Measurements from ENCODE around the gene PUS1. TPM values are rescaled to one million over a fixed set of nuclear protein-coding genes. Genes with fewer than 3 reads are reported as not detected.
"Not testable (repeated sequence)": the region's sequence is repeated elsewhere in the genome, so short reads cannot be mapped to it uniquely, and the experiment has no call there.

The PUS1 gene
- total RNA-seq = 10 to 100 TPM; 27.8 to 71.4 (median 66.5) TPM
- total RNA-seq (2013) = 21.6 TPM
- 14.6 to 134 (median 28.4) reads per million in 29 experiments for total RNA-seq

DNA sequence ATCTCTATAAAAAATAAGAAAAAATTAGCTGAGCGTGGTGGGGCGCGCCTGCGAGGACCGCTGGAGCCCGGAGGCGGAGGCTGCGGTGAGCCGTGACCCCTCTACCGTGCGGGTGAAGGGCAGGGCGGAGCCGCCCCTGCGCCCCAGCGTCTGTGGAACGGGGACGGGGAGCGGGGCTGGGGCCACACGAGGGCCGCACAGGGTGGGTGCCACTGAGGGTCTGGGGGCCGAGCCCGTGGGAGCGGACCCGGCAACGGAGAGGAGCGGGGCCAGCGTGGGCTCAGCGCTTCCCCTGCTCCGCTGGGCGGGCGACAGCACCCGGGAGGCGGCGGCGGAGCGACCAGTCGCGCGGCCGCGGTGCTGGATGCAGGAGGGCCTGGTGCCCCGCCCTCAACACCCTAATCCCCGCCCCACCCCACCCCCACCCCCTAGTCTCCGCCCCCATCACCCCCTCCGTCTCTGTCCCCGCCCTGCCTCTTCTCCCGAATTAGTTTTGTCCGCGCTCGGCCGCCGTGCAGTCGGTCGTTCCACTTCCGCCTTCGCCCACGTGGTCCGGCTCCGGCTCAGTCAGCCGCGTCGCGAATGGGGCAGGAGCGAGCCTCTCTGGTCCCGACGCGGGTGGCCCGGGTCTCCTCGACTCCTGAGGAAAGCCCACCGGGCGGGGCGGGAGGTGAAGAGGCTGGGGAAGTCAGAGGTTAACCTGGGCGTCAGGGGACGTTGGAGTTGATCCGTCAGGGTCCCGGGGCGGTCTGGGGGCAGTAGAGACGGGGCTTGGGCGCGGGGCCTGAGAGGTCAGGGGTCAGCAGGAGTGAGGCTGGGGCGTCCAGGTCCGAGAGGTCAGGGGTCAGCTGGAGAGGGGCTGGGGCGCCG is at the start of gene PUS1:
PUS1 (plus strand) TSS at position 566 of the 870 bp plus-strand sequence. CDS start 447 bp downstream, outside the sequence.
- DNase-seq = peak; percentile 86 to 96 (median 91)
- under 1% methylated on average over 68 of the region's 84 CpGs for WGBS (ENCODE audit: insufficient coverage)
- Histone ChIP-seq H3K4me3 (ENCODE audit: control insufficient read depth in 1 of 2, extremely low read depth in 1 of 2, low read length in 1 of 2) (peak within 1 kb of the TSS; percentile 74 to 96), H3K27me3 (replicated peaks in 1 of 2; ENCODE audit: control insufficient read depth in 2 of 2, extremely low read depth in 1 of 2, insufficient read depth in 2 of 2, low read length in 1 of 2) (no peaks in the 10 kb centered on the region), H3K27ac (ENCODE audit: low read length) (peak within 1 kb of the TSS; percentile 62), H3K36me3 (ENCODE audit: control insufficient read depth in 2 of 2, extremely low read depth in 1 of 2, insufficient read depth in 1 of 2, low read length in 1 of 2) (peaks cover 11 to 25% of the 10 kb centered on the region in 2 donors), H3K4me1 (ENCODE audit: control insufficient read depth in 1 of 2, extremely low read depth in 1 of 2, insufficient read depth in 2 of 2, low read length in 2 of 2) (peaks cover 4 to 34% of the 10 kb centered on the region in 2 experiments), H3K9me3 (no peaks in the 10 kb centered on the region)
- peak within 1 kb of the TSS; percentile 91 to 99 (median 94) for H3K4me3 Mint-ChIP-seq
- H3K27me3 Mint-ChIP-seq = no peaks in the 10 kb centered on the region
- H3K4me1 Mint-ChIP-seq = peaks cover 18 to 32% (median 19%) of the 10 kb centered on the region in 3 donors
- ChIA-PET POLR2A (interaction anchor here in 1 of 2 donors (0.6 kb wide), 1 partner anchor 208 kb away, joined by 4 read pairs; no protein-coding TSS in a partner anchor), CTCF (interaction anchor here (0.6 kb wide), 3 partner anchors 23 to 63 kb away, joined by 3 to 5 read pairs (median 4); no protein-coding TSS in a partner anchor)
- no peaks in the 10 kb centered on the region for H3K9me3 Mint-ChIP-seq
- H3K27ac Mint-ChIP-seq = peak within 1 kb of the TSS; percentile 87 to 88
- peaks cover 18% of the 10 kb centered on the region for H3K36me3 Mint-ChIP-seq
- peak; percentile 82 to 90 (median 84) for ATAC-seq (replicated peaks in 1 of 4)

DNA sequence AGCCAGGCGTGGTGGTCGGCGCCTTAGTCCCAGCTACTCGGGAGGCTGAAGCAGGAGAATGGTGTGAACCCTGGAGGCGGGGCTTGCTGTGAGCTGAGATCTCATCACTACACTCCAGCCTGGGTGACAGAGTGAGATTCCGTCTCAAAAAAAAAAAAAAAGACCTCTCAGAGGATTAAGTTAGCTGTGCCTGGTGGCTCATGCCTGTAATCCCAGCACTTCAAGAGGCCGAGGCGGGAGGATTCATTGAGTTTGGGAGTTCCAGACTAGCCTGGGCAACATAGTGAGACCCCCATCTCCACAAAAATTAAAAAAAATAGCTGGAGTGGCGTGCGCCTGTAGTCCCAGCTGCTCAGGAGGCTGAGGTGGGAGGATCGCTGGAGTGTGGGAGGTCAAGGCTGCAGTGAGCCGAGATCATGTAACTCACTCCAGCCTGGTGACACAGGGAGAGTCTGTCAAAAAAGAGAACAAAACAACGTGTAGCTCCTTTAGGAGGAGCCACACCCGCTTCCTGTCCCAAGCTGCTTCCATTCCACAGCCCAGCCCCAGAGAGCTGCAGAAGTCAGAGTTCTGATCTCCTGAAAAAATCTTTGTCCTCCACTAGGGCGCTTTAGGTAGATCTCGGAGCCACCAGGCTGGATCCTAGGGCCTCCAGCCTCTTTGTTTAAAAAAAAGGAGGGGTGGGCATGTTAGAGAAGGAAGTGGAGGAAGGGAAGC is 46.1 kb upstream of the PUS1 start:
- Histone ChIP-seq H3K4me1 (ENCODE audit: control insufficient read depth in 1 of 2, extremely low read depth in 1 of 2, insufficient read depth in 2 of 2, low read length in 2 of 2) (no peaks in the 10 kb centered on the region), H3K4me3 (ENCODE audit: control insufficient read depth in 1 of 2, extremely low read depth in 1 of 2, low read length in 1 of 2) (no peak overlapping the region), H3K9me3 (no peaks in the 10 kb centered on the region), H3K27ac (ENCODE audit: low read length) (no peak overlapping the region), H3K36me3 (ENCODE audit: control insufficient read depth in 2 of 2, extremely low read depth in 1 of 2, insufficient read depth in 1 of 2, low read length in 1 of 2) (no peaks in the 10 kb centered on the region), H3K27me3 (replicated peaks in 1 of 2; ENCODE audit: control insufficient read depth in 2 of 2, extremely low read depth in 1 of 2, insufficient read depth in 2 of 2, low read length in 1 of 2) (peaks cover 0 to 21% of the 10 kb centered on the region in 2 experiments)
- no peak for DNase-seq
- Mint-ChIP-seq H3K4me1 (no peaks in the 10 kb centered on the region), H3K9me3 (peaks cover 0 to 7% (median 7%) of the 10 kb centered on the region in 3 donors), H3K36me3 (no peaks in the 10 kb centered on the region), H3K4me3 (no peak overlapping the region), H3K27ac (no peak overlapping the region), H3K27me3 (peaks cover 4 to 10% of the 10 kb centered on the region in 2 donors)
- POLR2A ChIA-PET = interaction anchor here in 1 of 2 donors (0.9 kb wide), 1 partner anchor 101 kb away, joined by 3 read pairs; no protein-coding TSS in a partner anchor
- ATAC-seq (replicated peaks in 1 of 4) = no peak
- CTCF ChIA-PET = no interaction called here
- WGBS (ENCODE audit: insufficient coverage) = 74% methylated on average over 5 of the region's 16 CpGs

DNA sequence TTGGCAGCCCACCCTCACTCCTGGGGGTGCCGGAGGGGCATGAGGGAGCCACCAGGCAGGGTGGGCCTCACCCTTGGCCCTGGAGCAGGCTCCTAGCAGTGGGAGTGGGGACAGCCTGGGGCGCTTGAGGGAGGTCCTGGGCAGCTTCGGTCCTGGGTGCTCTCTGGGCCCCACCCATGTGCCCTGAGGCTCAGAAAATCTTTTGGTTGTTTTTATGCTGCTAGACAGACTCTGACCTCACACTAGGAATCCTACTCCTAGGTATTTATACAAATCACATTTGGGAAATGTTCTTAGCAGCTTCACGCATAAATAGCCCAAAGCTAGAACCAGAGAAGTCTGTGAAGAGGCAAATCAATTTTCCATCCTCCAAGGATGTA is 45.6 kb upstream of the PUS1 start:
- Mint-ChIP-seq H3K27me3 (peaks cover 4 to 10% of the 10 kb centered on the region in 2 donors), H3K36me3 (no peaks in the 10 kb centered on the region), H3K27ac (no peak overlapping the region), H3K9me3 (peaks cover 0 to 7% (median 7%) of the 10 kb centered on the region in 3 donors), H3K4me3 (no peak overlapping the region), H3K4me1 (no peaks in the 10 kb centered on the region)
- Histone ChIP-seq H3K27ac (ENCODE audit: low read length) (no peak overlapping the region), H3K4me1 (ENCODE audit: control insufficient read depth in 1 of 2, extremely low read depth in 1 of 2, insufficient read depth in 2 of 2, low read length in 2 of 2) (no peaks in the 10 kb centered on the region), H3K4me3 (ENCODE audit: control insufficient read depth in 1 of 2, extremely low read depth in 1 of 2, low read length in 1 of 2) (no peak overlapping the region), H3K27me3 (replicated peaks in 1 of 2; ENCODE audit: control insufficient read depth in 2 of 2, extremely low read depth in 1 of 2, insufficient read depth in 2 of 2, low read length in 1 of 2) (peaks cover 0 to 21% of the 10 kb centered on the region in 2 experiments), H3K9me3 (no peaks in the 10 kb centered on the region), H3K36me3 (ENCODE audit: control insufficient read depth in 2 of 2, extremely low read depth in 1 of 2, insufficient read depth in 1 of 2, low read length in 1 of 2) (no peaks in the 10 kb centered on the region)
- no peak for DNase-seq
- WGBS (ENCODE audit: insufficient coverage) = 89% methylated on average over 4 of the region's 4 CpGs
- ATAC-seq (replicated peaks in 1 of 4) = no peak
- CTCF ChIA-PET = no interaction called here
- POLR2A ChIA-PET = no interaction called here

DNA sequence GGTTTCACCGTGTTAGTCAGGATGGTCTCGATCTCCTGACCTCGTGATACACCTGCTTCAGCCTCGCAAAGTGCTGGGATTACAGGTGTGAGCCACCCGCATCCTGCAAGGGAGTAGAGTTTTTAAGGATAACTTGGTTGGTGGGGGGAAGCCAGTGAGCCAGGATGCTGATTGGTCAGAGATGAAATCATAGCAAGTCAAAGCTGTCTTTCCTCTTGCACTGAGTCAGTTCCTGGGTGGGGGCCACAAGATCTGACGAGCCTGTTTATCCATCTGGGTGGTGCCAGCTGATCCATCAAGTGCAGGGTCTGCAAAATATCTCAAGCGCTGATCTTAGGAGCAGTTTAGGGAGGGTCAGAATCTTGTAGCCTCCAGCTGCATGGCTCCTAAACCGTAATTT is 44.0 kb upstream of the PUS1 start:
- H3K4me1 Mint-ChIP-seq; H3K36me3 Mint-ChIP-seq; H3K27ac Mint-ChIP-seq; DNase-seq; H3K4me1 ChIP-seq (ENCODE audit: control insufficient read depth in 1 of 2, extremely low read depth in 1 of 2, insufficient read depth in 2 of 2, low read length in 2 of 2); H3K9me3 ChIP-seq; H3K27me3 Mint-ChIP-seq; H3K27ac ChIP-seq (ENCODE audit: low read length); H3K36me3 ChIP-seq (ENCODE audit: control insufficient read depth in 2 of 2, extremely low read depth in 1 of 2, insufficient read depth in 1 of 2, low read length in 1 of 2); H3K4me3 ChIP-seq (ENCODE audit: control insufficient read depth in 1 of 2, extremely low read depth in 1 of 2, low read length in 1 of 2); H3K4me3 Mint-ChIP-seq; ATAC-seq (replicated peaks in 1 of 4); CTCF ChIA-PET; H3K9me3 Mint-ChIP-seq; POLR2A ChIA-PET: not testable (repeated sequence)
- WGBS (ENCODE audit: insufficient coverage) = 85% methylated on average over 5 of the region's 8 CpGs
- H3K27me3 ChIP-seq (replicated peaks in 1 of 2; ENCODE audit: control insufficient read depth in 2 of 2, extremely low read depth in 1 of 2, insufficient read depth in 2 of 2, low read length in 1 of 2) = peaks cover 0 to 21% of the 10 kb centered on the region in 2 experiments

DNA sequence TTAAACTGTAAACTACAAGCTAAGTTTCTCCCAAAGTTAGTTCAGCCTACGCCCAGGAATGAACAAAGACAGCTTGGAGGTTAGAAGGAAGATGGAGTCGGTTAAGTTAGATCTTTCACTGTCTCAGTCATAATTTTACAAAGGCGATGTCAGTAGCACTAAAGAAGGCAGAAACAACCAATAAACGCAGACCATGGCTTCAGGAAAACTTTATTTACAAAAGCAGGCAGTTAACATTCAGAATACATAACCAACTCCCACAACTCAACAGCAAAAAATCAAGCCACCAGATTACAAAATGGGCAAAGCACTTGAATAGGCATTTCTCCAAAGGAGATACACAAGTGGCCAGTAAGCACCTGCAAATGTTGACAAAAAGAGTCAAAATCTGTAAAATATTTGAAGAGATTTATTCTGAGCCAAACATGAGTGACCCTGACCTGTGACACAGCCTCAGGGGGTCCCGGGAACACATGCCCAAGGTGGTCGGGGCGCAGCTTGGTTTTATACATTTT is 43.5 kb upstream of the PUS1 start:
- no peaks in the 10 kb centered on the region for H3K4me1 ChIP-seq (ENCODE audit: control insufficient read depth in 1 of 2, extremely low read depth in 1 of 2, insufficient read depth in 2 of 2, low read length in 2 of 2)
- H3K27me3 ChIP-seq (replicated peaks in 1 of 2; ENCODE audit: control insufficient read depth in 2 of 2, extremely low read depth in 1 of 2, insufficient read depth in 2 of 2, low read length in 1 of 2) = peaks cover 0 to 19% of the 10 kb centered on the region in 2 experiments
- CTCF ChIA-PET = no interaction called here
- peaks cover 4 to 6% of the 10 kb centered on the region in 2 donors for H3K27me3 Mint-ChIP-seq
- 83% methylated on average over 1 of the region's 7 CpGs for WGBS (ENCODE audit: insufficient coverage)
- no peaks in the 10 kb centered on the region for H3K9me3 ChIP-seq
- no peak overlapping the region for H3K4me3 Mint-ChIP-seq
- no peaks in the 10 kb centered on the region for H3K36me3 Mint-ChIP-seq
- H3K9me3 Mint-ChIP-seq = peaks cover 0 to 7% (median 7%) of the 10 kb centered on the region in 3 donors
- no peaks in the 10 kb centered on the region for H3K4me1 Mint-ChIP-seq
- POLR2A ChIA-PET = no interaction called here
- no peak overlapping the region for H3K27ac Mint-ChIP-seq
- H3K36me3 ChIP-seq (ENCODE audit: control insufficient read depth in 2 of 2, extremely low read depth in 1 of 2, insufficient read depth in 1 of 2, low read length in 1 of 2) = no peaks in the 10 kb centered on the region
- no peak for DNase-seq
- H3K4me3 ChIP-seq (ENCODE audit: control insufficient read depth in 1 of 2, extremely low read depth in 1 of 2, low read length in 1 of 2) = no peak overlapping the region
- H3K27ac ChIP-seq (ENCODE audit: low read length) = no peak overlapping the region
- ATAC-seq (replicated peaks in 1 of 4) = no peak

DNA sequence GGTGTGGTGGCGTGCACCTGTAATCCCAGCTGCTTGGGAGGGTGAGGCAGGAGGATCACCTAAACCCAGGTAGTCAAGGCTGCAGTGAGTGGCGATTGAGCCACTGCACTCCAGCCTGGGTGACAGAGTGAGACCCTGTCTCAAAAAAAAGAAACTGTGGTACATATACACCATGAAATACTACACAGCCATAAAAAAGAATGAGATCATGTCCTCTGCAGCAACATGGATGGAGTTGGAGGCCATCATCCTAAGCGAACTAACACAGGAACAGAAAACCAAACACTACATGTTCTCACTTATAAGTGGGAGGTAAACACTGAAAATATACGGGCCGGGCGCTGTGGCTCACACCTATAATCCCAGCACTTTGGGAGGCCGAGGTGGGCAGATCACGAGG is 37.4 kb upstream of the PUS1 start:
- H3K9me3 Mint-ChIP-seq; H3K36me3 Mint-ChIP-seq; H3K27me3 Mint-ChIP-seq; H3K36me3 ChIP-seq (ENCODE audit: control insufficient read depth in 2 of 2, extremely low read depth in 1 of 2, insufficient read depth in 1 of 2, low read length in 1 of 2); CTCF ChIA-PET; ATAC-seq (replicated peaks in 1 of 4); H3K4me3 Mint-ChIP-seq; H3K27ac ChIP-seq (ENCODE audit: low read length); POLR2A ChIA-PET; DNase-seq; H3K4me3 ChIP-seq (ENCODE audit: control insufficient read depth in 1 of 2, extremely low read depth in 1 of 2, low read length in 1 of 2); H3K9me3 ChIP-seq; H3K27ac Mint-ChIP-seq; H3K27me3 ChIP-seq (replicated peaks in 1 of 2; ENCODE audit: control insufficient read depth in 2 of 2, extremely low read depth in 1 of 2, insufficient read depth in 2 of 2, low read length in 1 of 2); H3K4me1 Mint-ChIP-seq: not testable (repeated sequence)
- H3K4me1 ChIP-seq (ENCODE audit: control insufficient read depth in 1 of 2, extremely low read depth in 1 of 2, insufficient read depth in 2 of 2, low read length in 2 of 2) = peaks cover 7 to 17% of the 10 kb centered on the region in 2 experiments
- no CpG with 5 or more reads among the region's 8 CpGs for WGBS (ENCODE audit: insufficient coverage)
